Measurements from ENCODE around the gene FAM3A. TPM values are rescaled to one million over a fixed set of nuclear protein-coding genes. Genes with fewer than 3 reads are reported as not detected.
A peak's percentile ranks its signal among the peaks of the same experiment; 100 is the strongest.

The FAM3A gene
- total RNA-seq, 2 donors from 2014 or later = 31.0 to 52.3 TPM

DNA sequence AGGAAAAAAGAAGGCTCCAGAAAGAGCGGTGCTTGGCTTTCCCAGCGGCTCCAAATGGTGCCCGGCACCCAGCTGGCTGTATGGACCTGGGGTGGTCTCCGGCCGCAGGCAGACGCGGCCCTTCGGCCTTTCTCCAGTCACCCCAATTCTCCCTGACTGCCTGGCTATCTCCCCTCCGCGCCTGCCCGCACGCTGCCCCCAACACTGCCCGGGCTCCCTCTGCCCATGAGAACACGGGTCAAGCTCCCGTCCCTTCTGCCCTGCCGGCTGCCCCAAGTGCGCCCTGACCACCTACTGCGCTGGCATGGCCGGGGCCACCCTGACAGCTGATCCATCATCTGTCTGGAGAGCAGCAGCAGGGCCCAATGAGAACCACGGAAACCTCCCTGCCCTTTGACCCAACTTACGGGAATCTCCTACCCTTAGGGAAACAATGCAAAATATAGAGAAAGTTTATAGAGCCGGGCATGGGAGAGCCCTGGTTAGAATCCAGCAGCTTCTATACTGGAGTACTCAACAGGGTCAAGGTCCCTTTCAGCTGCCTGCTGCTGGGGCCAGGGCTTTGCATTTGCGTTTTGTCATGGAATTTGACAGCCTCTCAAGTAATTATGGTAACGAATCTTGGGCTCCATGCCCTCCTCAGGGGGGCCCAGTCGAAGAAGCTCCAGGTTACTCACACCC is 1.2 kb upstream of the FAM3A start:
- Histone ChIP-seq H3K9me3 (no peaks in the 10 kb centered on the region), H3K27me3 (replicated peaks; ENCODE audit: insufficient read depth) (no peaks in the 10 kb centered on the region), H3K4me1 (ENCODE audit: control insufficient read depth in 1 of 2, low read depth in 2 of 2) (peaks cover 3 to 13% of the 10 kb centered on the region in 2 donors), H3K4me3 (peak overlapping the region; percentile 81), H3K27ac (peak overlapping the region; percentile 85 to 86), H3K36me3 (no peaks in the 10 kb centered on the region)
- TF ChIP-seq, protein P1, sequence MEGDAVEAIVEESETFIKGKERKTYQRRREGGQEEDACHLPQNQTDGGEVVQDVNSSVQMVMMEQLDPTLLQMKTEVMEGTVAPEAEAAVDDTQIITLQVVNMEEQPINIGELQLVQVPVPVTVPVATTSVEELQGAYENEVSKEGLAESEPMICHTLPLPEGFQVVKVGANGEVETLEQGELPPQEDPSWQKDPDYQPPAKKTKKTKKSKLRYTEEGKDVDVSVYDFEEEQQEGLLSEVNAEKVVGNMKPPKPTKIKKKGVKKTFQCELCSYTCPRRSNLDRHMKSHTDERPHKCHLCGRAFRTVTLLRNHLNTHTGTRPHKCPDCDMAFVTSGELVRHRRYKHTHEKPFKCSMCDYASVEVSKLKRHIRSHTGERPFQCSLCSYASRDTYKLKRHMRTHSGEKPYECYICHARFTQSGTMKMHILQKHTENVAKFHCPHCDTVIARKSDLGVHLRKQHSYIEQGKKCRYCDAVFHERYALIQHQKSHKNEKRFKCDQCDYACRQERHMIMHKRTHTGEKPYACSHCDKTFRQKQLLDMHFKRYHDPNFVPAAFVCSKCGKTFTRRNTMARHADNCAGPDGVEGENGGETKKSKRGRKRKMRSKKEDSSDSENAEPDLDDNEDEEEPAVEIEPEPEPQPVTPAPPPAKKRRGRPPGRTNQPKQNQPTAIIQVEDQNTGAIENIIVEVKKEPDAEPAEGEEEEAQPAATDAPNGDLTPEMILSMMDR (IDR thresholded peaks at IDR 0.05) = no peak
- ATAC-seq (ENCODE audit: insufficient number of reproducible peaks, low FRiP score, low read depth) = no peak
- no peak for DNase-seq (ENCODE audit: low spot score)

DNA sequence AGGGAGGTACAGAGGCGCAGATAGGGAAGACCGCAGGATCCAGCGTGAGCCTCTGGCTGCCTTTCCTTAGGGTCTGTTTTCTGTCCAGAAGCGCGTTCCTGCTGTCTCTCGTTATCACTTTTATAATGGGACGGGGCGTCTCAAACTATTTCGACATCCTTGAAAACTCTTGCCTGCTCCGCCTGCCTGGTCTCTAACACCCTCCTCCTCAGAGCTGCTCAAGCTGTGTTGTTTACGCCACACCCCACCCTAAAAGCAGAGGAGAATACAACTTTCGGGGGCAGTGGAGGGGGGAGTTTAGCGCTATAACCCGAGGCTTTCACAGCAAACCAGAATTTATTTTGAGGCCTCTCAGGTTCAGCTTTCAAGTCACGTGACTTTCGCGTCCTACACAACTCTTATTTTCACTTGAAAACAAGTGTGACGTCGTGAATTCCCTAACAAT is 646 bp upstream of the FAM3A start:
- Histone ChIP-seq H3K27ac (peak overlapping the region; percentile 85 to 86), H3K36me3 (no peaks in the 10 kb centered on the region), H3K4me1 (ENCODE audit: control insufficient read depth in 1 of 2, low read depth in 2 of 2) (peaks cover 3 to 13% of the 10 kb centered on the region in 2 donors), H3K4me3 (peak overlapping the region; percentile 81), H3K9me3 (no peaks in the 10 kb centered on the region), H3K27me3 (replicated peaks; ENCODE audit: insufficient read depth) (no peaks in the 10 kb centered on the region)
- ATAC-seq (ENCODE audit: insufficient number of reproducible peaks, low FRiP score, low read depth) (peak; percentile 41), DNase-seq (ENCODE audit: low spot score) (no peak)
- TF ChIP-seq, protein P1 (IDR thresholded peaks at IDR 0.05) = no peak

DNA sequence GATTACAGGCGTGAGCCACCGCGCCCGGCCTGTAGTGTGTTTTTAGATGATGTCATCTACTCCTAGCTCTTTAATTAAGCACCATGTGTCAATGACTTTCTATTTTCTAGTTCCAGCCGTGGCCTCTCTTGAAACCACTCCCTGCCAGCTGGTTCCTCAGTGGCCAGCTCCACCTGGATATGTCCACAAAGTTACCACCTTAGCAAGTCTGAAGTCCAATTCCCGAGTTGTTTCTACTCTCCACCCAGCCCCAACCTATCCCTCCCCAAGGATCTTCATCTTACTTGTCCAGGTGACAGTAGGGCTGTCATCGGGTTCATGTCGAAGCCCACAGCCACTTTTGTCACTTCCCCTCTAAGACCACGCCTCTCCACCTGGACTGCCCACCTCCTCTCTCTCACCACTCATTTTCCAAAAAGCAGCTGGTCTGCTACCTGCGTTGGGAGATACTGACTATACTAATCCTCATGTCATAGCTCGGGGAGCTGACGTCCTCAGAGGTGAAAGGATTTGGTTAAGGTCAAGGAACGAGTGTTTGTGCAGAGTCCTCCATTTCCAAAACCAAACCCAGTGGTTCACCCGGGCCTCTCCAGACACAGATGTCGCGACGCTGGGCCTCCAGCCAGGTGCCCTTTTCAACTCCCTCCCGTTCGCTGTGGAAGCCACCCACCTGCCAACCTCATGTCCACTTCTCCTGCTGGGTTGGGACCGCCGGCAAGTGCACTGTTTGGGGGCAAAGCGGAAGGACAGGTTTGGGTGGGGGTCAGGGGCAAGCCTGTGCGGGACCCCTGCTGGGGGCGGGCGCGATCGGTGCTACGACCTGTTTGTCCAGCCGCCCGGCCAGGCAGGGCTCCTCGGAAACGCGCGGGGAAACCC is 704 bp downstream of the FAM3A start:
- Histone ChIP-seq H3K4me3 (peak overlapping the region; percentile 81), H3K36me3 (no peaks in the 10 kb centered on the region), H3K27ac (peak overlapping the region; percentile 82 to 83), H3K4me1 (ENCODE audit: control insufficient read depth in 1 of 2, low read depth in 2 of 2) (peaks cover 3 to 13% of the 10 kb centered on the region in 2 donors), H3K27me3 (replicated peaks; ENCODE audit: insufficient read depth) (no peaks in the 10 kb centered on the region), H3K9me3 (no peaks in the 10 kb centered on the region)
- TF ChIP-seq, protein P1 (IDR thresholded peaks at IDR 0.05) = no peak
- no peak for ATAC-seq (ENCODE audit: insufficient number of reproducible peaks, low FRiP score, low read depth)
- DNase-seq (ENCODE audit: low spot score) = no peak

DNA sequence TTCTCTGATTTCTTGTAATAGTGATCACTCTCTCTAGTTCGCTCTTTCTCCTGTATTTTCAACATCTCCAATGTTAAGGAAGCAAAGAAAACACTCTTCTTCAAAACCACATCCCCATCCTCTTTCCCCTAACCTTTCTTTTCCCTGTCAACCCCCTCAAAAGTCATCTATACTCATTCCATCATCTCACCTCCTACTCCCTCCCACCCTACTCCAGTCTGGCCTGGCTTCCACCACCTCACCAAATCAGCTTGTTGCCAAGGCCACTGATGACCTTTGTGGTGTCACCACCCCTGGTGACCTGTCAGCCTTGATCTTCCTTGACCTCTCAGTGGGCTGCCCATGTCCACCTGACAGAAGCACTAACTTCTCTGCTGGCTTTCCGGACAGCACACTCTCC is 2.3 kb downstream of the FAM3A start:
- no peak for ATAC-seq (ENCODE audit: insufficient number of reproducible peaks, low FRiP score, low read depth)
- H3K27me3 ChIP-seq (replicated peaks; ENCODE audit: insufficient read depth) = no peaks in the 10 kb centered on the region
- no peak for DNase-seq (ENCODE audit: low spot score)
- no peak overlapping the region for H3K4me3 ChIP-seq
- peaks cover 3 to 13% of the 10 kb centered on the region in 2 donors for H3K4me1 ChIP-seq (ENCODE audit: control insufficient read depth in 1 of 2, low read depth in 2 of 2)
- H3K9me3 ChIP-seq = no peaks in the 10 kb centered on the region
- H3K36me3 ChIP-seq = no peaks in the 10 kb centered on the region
- TF ChIP-seq, protein P1 (IDR thresholded peaks at IDR 0.05) = no peak
- no peak overlapping the region for H3K27ac ChIP-seq

DNA sequence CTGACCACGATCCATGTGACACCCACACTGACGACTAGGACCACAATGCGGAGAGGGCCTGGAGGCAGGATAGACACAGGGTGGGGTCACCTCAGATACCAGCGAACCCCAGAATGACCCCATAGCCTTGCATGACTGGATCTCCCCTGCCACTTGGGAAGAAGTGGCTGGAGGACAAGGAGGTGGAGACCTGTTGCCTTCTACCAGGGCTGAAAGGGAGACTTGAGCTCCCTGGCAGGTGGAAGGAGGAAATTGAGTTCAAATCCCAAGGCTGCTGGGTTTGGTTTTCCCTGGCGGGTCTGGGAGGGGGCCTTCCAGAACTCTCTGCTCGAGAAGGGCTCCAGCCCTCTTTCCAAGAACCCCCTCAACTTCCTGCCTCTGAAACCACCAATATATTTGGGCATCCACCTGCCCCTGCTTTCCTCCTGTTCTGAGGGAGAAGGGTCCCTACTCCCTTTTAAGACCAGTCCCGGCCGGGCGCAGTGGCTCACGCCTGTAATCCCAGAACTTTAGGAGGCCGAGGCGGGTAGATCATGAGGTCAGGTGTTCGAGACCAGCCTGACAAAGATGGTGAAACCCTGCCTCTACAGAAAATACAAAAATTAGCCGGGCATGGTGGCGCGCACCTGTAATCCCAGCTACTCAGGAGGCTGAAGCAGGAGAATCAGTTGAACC is 3.0 kb downstream of the FAM3A start:
- Histone ChIP-seq H3K9me3 (no peaks in the 10 kb centered on the region), H3K27me3 (replicated peaks; ENCODE audit: insufficient read depth) (no peaks in the 10 kb centered on the region), H3K4me3 (no peak overlapping the region), H3K27ac (no peak overlapping the region), H3K4me1 (ENCODE audit: control insufficient read depth in 1 of 2, low read depth in 2 of 2) (peaks cover 3 to 13% of the 10 kb centered on the region in 2 donors), H3K36me3 (no peaks in the 10 kb centered on the region)
- ATAC-seq (ENCODE audit: insufficient number of reproducible peaks, low FRiP score, low read depth) = no peak
- TF ChIP-seq, protein P1 (IDR thresholded peaks at IDR 0.05) = no peak
- no peak for DNase-seq (ENCODE audit: low spot score)
